Kidney capillary endothelial cell (primary cell): ENCODE results near the gene DNAH17.

ENCODE experiments used
- DNase-seq: peaks from one replicate; pipeline ENCODE4 v3.0.0-alpha.2; 2018; ENCODE audit warnings: low spot score

Gene DNAH17

GRCh38 chr17:78605886-78606285, 28.7 kb upstream of the DNAH17 start:
- DNase-seq = no peak

GRCh38 chr17:78605429-78605828, 28.2 kb upstream of the DNAH17 start:
- DNase-seq = no peak

DNA sequence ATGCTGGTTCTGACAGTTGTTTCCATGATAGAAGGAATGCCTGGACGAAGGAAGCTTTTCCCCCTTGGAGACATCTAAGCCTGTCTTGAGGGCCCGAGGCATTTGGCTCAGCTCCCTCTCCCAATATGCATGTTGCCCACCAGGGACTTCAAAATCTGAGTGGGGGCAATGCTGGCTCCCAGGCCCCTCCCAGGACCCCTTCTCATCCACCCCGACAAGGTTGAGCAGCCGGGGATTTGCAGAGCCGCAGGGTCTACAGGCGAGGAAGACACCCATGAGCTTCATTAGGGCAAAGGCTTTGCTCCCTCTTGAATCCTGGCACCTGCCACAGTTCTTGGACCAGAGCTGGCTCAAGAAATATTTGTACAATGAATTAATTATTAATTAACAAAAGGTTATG, 25.1 kb upstream of the DNAH17 start:
- no peak for DNase-seq

DNA sequence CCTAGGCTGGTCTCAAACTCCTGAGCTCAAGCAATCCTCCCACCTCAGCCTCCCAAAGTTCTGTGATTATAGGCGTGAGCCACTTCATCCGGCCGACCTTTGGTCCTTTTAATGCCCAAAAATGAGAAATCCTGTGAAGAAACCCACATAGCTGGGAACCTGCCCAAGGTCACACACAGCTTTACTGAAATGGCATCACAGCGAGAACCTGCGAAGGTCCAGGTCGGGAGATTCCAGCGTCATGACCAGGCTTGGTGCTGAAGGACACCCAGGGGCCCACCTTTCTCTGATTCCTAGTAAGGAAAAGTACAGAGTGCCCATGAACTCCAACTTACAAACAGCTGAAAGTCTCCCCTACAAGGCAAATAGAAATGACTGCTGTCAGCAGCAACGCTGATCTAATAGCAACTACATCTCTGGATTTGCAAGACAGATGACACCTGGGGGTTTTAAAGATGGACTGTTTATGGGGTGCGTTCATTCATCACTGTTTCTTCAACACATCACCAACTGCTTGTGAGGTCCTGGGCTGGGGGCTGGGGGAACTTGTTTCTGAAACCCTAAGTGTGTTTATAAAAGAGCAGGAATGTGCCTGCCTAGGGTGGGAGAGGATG, 24.5 kb upstream of the DNAH17 start:
- no peak for DNase-seq

GRCh38 chr17:78600181-78600721, 23.1 kb upstream of the DNAH17 start:
- no peak for DNase-seq

- no peak for DNase-seq
Observed at GRCh38 chr17:78599419-78599818, 22.2 kb upstream of the DNAH17 start.

DNA sequence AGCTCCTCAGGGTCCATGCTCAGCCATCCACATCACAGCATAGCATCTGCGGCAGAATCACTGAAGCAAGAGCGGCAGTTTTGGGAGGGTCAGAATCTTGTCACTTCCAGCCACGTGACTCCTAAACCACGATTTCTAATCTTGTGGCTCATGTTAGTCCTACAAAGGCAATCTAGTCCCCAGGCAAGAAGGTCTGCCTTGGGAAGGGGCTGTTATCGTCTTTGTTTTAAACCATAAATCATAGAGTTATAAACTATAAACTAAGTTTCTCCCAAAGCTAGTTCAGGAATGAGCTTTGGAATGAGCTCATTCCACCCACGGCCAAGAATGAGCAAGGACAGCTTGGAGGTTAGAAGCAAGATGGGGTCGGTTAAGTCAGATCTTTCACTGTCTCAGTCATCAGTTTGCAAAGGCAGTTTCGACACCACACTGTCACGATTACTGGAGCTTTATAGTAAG, 20.8 kb upstream of the DNAH17 start:
- DNase-seq = no peak

DNA sequence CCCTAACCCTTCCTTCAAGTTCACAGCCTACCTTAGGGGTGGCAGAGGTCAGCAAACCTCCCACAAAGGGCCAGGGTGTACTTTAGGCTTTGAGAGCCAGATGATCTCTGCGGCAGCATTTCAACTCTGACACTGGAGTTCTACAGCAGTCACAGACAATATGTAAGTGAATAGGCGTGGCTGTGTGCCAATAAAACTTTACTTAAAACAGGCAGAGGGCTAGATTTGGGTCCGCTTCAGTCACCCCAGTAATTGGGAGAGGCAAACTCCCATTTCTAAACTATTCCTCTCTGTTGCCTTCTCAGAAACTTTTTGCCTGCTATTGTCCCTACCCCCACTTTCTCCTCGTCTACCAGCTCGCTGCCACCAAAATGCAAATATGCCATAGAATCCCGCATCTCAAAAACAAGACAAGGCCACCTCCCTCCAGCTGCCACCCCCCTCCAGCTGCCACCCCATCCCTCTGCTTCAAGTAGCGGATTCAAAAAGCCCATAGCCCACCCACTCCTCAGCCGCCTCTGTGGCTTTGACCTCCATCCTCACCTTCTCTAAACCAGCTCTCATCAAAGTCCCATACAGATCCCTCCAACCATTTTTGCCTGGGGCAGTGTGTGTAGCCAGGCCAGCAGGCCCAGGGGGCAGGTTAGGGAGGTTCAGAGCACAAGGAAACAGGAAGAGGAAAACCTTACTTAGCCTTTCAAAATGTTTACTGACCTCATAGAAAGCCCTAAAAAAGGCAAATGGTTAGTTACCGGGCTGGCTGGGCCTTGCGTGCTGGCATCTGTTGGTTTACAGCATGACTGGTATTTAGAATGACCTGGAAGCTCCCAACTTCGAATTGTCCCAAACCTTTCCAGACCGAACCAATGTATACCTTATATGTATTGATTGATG, 19.9 kb upstream of the DNAH17 start:
- no peak for DNase-seq

- DNase-seq = no peak
Observed at GRCh38 chr17:78595135-78595810, 18.1 kb upstream of the DNAH17 start.

- DNase-seq = no peak
Observed at GRCh38 chr17:78592991-78593329, 15.8 kb upstream of the DNAH17 start.

DNA sequence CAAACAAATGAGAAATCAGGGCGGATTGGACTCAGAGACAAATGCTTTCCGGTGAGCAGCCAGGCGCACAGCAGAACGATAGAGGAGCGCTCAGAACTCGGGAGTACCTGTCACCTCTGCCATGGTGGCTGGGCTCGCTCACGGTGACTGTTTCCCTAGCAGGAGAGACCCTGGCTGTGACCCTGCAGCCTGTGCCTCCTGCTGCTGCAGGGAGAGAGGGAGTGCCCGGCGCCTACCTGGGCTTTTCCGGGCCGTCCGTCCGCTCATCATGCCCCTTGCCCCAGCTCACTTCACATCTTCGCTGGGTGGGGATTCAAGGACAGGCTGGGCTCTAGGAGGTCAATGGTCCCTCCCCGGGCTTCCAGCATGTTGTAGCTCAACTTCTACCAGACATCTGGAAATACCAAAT, 14.1 kb upstream of the DNAH17 start:
- no peak for DNase-seq

DNA sequence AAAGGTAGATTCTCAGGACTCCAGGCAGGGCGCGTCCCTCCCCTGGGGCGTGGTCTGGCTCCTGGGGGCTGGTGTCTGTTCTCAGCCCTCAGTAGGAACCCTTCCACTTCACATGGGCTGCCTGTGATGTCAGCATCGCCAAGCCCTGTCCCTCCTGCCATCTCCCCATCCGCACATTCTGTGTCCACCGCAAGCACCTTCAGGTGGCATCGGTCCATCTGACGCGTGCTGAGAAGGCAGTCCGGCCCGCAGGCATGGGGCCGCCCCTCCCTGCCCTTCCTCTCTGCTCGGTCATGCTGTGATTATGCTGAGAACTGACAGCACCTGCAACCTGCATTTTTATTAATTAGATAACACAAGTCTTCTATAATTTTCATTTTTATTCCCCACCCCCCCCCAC, 12.7 kb upstream of the DNAH17 start:
- DNase-seq = no peak

DNA sequence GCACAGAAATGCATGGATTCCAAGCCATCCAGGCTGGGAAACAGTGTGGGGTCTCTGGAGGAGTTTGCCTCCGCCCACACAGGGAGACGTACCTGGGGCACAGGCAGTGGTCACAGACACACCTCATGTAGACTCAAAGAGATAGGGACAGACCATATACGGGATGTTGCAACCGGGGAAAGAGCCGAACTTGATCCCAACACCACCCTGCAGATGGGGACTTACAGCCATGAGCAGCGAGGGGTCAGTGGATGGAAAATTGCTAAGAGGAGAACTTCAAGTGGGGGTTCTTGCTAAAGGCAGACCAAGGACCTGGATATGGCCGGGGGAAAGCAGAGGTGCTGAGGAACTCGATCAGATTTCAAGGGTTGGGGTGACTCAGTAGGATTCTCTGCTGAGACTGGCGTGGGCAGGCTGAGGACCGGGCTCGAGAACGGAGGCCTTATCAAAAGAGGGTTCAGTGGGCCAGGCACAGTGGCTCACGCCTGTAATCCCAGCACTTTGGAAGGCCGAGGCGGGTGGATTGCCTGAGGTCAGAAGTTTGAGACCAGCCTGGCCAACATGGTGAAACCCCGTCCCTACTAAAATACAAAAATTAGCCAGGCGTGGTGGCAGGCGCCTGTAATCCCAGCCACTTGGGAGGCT, 12.0 kb upstream of the DNAH17 start:
- no peak for DNase-seq

GRCh38 chr17:78588258-78589030, 11.2 kb upstream of the DNAH17 start:
- no peak for DNase-seq

DNA sequence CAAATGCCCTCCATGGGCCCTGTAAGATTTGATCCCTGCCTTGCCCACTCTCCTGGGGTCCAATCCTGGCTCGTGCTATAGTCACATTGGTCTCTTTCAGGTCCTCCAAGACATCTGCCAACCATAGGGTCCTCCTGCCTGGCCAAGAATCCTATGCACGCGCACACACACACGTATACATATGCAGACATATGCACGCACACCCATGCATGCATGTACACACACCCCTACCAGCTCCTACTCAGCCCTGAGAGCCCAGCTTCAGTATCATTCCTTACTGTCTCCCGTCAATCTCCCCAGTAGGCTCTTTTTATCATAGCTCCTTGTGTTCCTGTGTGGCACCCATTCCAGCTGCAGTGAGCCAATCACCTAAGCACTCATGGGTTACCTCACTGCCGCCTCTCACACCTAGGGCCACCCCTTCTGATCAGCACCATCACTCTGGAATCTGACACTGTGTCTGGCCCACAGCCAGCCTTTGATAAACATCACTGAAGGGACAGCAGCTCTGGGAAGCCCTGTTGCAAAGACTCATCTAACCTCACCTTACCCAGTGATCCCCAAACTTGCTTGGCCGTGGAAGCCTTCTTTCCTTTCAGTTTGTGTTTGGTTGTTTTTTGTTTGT, 7.9 kb upstream of the DNAH17 start:
- DNase-seq = no peak

DNA sequence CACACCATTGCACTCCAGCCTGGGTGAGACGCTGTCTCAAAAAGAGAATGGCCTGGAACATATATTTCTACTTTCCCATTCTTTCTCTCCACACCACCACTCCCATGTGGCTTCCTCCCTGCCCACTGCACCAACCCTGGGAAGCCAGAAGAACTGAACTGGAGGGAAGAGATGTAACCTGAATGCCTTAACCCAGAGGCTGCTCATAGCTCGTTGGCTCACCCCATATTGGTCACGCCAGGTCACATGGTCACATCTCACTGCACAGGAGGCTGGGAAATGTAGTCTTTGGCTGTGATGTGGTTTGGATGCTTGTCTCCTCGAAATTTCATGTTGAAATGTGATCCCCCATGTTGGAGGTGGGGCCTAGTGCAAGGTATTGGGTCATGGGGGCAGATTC, 5.9 kb upstream of the DNAH17 start:
- no peak for DNase-seq

- no peak for DNase-seq
Observed at GRCh38 chr17:78581304-78581703, 4.1 kb upstream of the DNAH17 start.

DNA sequence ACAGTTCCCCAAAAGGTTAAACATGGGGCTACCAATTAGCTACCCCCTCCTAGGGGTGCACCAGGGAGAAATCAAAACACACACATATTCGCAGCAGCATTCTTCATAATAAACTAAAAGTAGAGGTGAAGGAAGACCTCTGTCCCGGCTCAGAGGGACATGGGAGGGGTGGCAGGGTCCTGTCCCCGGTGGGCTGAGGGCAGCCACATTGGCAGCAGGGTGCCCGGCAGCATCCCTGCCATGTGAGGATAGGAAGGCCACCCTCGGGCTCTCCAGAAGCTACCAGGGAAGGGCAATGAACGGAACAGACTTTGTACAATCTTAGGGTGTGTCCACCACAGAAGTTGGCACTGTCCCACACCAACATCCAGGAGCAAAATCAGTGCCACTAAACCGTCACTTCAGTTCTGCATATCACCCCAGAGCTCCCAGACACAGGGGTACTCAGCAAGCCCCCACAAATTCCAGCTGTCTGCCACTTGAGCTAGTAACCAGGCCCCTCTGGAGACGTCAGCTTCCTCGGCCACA, 3.1 kb upstream of the DNAH17 start:
- DNase-seq = no peak

DNA sequence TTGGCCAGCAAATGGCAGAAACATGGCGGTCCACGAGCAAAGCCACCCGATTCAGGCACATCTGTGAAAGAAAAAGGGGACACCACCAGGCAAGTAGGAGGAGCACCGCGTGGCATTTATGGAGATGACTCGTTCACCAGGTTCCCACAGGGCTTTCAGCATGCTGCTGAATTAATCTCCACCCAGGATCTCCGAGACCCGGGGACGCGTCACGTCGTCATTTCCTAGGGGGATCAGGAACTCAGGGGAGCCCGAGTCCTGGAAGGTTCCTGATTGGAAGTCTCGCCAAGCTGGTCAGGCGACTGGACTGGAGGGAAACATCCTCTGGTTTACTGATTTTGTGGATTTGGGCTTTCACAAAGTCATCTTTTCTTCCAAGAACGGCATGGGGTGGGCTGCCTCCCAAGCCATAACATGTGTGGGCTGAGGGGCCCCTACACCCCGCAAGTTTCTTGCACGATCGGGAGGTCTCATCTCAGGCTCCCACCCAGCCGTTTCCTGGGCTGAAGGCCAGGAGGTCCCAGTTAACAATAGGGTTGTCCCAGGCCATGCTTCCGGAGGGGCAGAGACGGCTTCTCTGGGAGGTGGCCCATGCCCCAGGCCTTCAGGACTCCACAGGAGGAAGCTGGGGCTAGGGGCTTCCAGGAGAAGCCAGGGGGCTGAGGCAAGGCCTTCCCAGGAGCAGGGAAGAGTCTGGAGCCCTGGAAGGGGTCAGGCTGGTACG, 645 bp downstream of the DNAH17 start:
- no peak for DNase-seq

DNA sequence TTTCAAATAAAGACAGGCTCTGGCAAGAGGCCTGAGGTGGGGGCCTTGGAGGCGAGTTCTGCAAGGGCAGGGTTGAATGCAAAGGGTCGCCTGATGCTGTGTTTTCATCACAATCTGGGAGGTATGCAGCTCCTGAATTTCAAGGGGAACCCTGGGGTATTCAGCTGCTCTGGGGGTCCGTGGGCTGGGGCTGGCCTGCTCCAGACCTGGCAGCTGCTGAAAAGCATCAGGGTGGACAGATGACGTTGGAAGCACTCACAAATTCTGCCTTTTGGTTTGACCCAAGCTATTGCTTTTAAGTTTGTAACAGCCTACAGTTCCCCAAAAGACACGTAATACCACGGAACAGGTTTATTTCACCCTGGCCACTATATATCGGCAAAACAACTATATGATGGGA, 1.3 kb downstream of the DNAH17 start:
- DNase-seq = no peak
